ENCODE results near the gene SLC9A9.

DNA sequence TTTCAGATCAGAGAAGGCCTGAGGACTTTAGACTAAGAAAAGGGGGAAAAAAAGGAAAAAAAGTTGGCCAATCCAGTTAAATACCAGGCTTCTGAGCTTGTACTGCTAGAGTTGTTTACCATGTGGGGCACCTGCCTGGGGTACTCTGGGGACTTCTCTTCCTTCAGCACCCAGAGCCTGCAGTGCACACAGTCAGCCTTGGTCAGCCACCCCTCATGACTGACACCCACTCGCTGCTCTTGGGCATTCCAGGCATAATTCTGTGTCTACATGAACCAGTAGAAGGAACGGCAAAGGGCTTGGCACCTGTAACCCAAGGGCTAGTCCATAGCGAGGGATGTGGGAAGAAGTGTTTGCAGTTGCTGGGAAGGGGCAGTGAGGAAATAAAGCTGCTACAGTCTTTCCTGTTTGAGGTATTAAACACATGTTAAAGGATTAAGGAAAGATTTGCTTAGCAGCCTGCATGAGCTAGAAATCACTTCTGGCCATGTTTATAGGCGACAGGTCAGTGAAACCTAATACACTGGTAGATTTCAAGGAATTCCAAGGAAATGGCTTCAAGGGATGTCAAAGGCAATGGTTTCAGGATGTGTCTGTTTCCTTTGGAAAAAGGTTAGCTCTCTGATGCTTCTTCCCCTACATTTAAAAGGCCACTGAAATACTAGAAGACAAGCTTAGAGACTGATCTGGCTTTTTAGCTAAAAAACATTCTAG, 496.2 kb downstream of the SLC9A9 start:
- TF ChIP-seq YY1 (IDR thresholded peaks at IDR 0.05): no peak
- TF ChIP-seq, protein P1, sequence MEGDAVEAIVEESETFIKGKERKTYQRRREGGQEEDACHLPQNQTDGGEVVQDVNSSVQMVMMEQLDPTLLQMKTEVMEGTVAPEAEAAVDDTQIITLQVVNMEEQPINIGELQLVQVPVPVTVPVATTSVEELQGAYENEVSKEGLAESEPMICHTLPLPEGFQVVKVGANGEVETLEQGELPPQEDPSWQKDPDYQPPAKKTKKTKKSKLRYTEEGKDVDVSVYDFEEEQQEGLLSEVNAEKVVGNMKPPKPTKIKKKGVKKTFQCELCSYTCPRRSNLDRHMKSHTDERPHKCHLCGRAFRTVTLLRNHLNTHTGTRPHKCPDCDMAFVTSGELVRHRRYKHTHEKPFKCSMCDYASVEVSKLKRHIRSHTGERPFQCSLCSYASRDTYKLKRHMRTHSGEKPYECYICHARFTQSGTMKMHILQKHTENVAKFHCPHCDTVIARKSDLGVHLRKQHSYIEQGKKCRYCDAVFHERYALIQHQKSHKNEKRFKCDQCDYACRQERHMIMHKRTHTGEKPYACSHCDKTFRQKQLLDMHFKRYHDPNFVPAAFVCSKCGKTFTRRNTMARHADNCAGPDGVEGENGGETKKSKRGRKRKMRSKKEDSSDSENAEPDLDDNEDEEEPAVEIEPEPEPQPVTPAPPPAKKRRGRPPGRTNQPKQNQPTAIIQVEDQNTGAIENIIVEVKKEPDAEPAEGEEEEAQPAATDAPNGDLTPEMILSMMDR (IDR thresholded peaks at IDR 0.05; ENCODE audit: low read depth, low read length, missing input control): no peak
- TF ChIP-seq NR2F2 (IDR thresholded peaks at IDR 0.05): no peak
- TF ChIP-seq, protein P2, sequence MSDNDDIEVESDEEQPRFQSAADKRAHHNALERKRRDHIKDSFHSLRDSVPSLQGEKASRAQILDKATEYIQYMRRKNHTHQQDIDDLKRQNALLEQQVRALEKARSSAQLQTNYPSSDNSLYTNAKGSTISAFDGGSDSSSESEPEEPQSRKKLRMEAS (IDR thresholded peaks at IDR 0.05): no peak
- TF ChIP-seq JUND (IDR thresholded peaks at IDR 0.05): no peak
